Peyer's patch (tissue), 4 donors: ENCODE data around the gene AUTS2. TPM values are rescaled to one million over a fixed set of nuclear protein-coding genes. Genes with fewer than 3 reads are reported as not detected.
A peak's percentile ranks its signal among the peaks of the same experiment; 100 is the strongest.

ENCODE experiments used
- DNase-seq, 3 donors: peaks; one replicate each; pipeline ENCODE4 v3.0.0-alpha.2; 2017 to 2019
- H3K27ac ChIP-seq, 4 donors: fragments of 200-600 bp; sonication (generic); one replicate each; pipeline ENCODE4 v1.5.1; 2016 to 2019
- H3K27me3 ChIP-seq, 2 donors: fragments of 200-600 bp; sonication (generic); one replicate each; pipeline ENCODE4 v1.5.1; 2019
- H3K36me3 ChIP-seq, 3 donors: fragments of 200-600 bp; sonication (generic); one replicate each; pipeline ENCODE4 v1.5.1; 2016 to 2019
- H3K4me1 ChIP-seq, 4 donors: fragments of 200-600 bp; sonication (generic); one replicate each; pipeline ENCODE4 v1.5.1; 2016 to 2019
- H3K4me3 ChIP-seq, 4 donors: fragments of 200-600 bp; sonication (generic); 1 replicate in 3 of 4; 2 replicates in 1 of 4; pipeline ENCODE4 v1.5.1; 2016 to 2019; ENCODE audit warnings: mild to moderate bottlenecking in 1 of 4
- H3K9me3 ChIP-seq, 4 donors: fragments of 200-600 bp; sonication (generic); one replicate each; pipeline ENCODE4 v1.5.1; 2016 to 2019; ENCODE audit warnings: mild to moderate bottlenecking in 1 of 4
- POLR2A ChIP-seq, 2 donors: fragments of 450-650 bp; IDR thresholded peaks; one replicate each; pipeline ENCODE4 v1.5.1; 2017; ENCODE audit warnings: antibody characterized with exemption in 2 of 2, mild to moderate bottlenecking in 2 of 2, moderate library complexity in 2 of 2
- total RNA-seq, 4 donors: library from RNA; depleted of rRNA; stranded (reverse); fragments of >200 nt; gene quantifications; one replicate each; pipeline ENCODE4 v1.1.0, GENCODE V29; 2016
- TF ChIP-seq, protein P1 (sequence below), 6 experiments: fragments of 450-650 bp in 4 of 6; fragments of 200-600 bp in 2 of 6; sonication (generic) in 1 of 6; IDR thresholded peaks; one replicate each; pipeline ENCODE4 v1.5.1; 2017 to 2019; ENCODE audit warnings: antibody characterized with exemption in 6 of 6, mild to moderate bottlenecking in 3 of 6, moderate library complexity in 1 of 6

Gene AUTS2
- total RNA-seq, 4 donors from 2014 or later: 55.9 to 90.0 (median 72.6) TPM

DNA sequence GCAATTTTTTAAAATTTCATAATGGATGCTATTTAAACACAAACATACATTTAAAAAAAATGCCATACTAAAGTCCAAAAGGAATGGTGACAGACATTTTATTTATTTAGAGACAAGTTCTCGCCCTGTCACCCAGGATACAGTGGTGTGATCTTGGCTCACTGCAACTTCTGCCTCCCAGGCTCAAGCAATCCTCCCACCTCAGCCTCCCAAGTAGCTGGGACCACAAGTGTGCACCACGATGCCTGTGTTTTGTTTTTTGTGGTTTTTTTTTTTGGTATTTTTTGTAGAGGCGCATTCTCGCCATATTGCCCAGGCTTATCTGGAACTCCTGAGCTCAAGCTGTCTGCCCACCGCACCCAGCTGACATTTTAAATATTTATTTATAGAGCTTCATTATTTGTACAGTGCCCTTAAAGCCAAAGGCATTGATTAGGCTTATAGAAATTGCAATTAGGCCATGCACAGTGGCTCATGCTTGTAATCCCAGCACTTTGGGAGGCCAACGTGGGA is 703.5 kb downstream of the AUTS2 start:
- Histone ChIP-seq H3K36me3 (no peaks in the 10 kb centered on the region), H3K4me1 (no peaks in the 10 kb centered on the region), H3K9me3 (no peaks in the 10 kb centered on the region), H3K27me3 (no peaks in the 10 kb centered on the region), H3K27ac (no peak overlapping the region), H3K4me3 (no peak overlapping the region)
- DNase-seq: no peak
- TF ChIP-seq, protein P1, sequence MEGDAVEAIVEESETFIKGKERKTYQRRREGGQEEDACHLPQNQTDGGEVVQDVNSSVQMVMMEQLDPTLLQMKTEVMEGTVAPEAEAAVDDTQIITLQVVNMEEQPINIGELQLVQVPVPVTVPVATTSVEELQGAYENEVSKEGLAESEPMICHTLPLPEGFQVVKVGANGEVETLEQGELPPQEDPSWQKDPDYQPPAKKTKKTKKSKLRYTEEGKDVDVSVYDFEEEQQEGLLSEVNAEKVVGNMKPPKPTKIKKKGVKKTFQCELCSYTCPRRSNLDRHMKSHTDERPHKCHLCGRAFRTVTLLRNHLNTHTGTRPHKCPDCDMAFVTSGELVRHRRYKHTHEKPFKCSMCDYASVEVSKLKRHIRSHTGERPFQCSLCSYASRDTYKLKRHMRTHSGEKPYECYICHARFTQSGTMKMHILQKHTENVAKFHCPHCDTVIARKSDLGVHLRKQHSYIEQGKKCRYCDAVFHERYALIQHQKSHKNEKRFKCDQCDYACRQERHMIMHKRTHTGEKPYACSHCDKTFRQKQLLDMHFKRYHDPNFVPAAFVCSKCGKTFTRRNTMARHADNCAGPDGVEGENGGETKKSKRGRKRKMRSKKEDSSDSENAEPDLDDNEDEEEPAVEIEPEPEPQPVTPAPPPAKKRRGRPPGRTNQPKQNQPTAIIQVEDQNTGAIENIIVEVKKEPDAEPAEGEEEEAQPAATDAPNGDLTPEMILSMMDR (IDR thresholded peaks at IDR 0.05): no peak
- TF ChIP-seq POLR2A (IDR thresholded peaks at IDR 0.05): no peak

DNA sequence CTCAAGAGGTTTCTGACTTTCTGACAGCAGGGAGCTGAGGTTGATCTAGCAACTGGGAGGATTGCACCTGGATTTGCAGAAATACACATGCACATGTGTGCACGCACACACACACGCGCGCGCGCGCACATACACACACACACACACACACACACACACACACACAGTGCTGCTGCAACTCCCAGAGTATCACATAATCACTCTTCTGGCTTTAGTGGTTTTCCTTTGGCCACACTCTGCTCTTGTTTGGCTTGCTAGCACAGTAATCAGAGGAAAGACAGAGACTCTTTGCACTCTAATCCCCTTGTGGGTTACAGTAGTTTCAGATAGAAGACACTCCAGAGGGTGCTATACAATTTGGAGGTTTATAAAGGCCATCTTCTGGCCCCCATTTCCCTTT is 705.0 kb downstream of the AUTS2 start:
- H3K9me3 ChIP-seq: no peaks in the 10 kb centered on the region
- no peaks in the 10 kb centered on the region for H3K27me3 ChIP-seq
- no peak overlapping the region for H3K4me3 ChIP-seq
- H3K4me1 ChIP-seq: no peaks in the 10 kb centered on the region
- no peak overlapping the region for H3K27ac ChIP-seq
- DNase-seq: no peak
- H3K36me3 ChIP-seq: no peaks in the 10 kb centered on the region
- TF ChIP-seq POLR2A (IDR thresholded peaks at IDR 0.05): no peak
- TF ChIP-seq, protein P1 (IDR thresholded peaks at IDR 0.05): no peak

DNA sequence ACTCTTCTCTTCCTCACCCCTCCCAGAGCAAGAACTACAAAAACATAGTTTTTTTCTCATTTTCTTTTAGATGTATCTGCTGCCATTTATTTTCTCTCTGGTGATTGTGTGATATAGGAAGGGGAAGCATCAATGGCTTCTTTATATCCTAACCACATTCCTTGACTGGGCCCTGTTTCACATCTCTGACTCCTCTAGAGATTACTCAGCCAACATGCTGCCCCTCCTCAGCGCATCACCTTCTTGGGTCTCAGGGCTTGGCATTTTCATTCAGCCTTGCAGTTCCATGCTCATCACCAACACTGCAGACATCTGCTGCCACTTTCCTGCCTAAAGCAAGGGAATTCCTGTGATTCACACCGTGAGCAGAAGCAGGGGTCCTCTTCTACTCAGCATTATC is 705.5 kb downstream of the AUTS2 start:
- TF ChIP-seq, protein P1 (IDR thresholded peaks at IDR 0.05): no peak
- TF ChIP-seq POLR2A (IDR thresholded peaks at IDR 0.05): no peak
- DNase-seq: no peak

GRCh38 chr7:70306173-70306572 is 707.9 kb downstream of the AUTS2 start:
- H3K27me3 ChIP-seq: no peaks in the 10 kb centered on the region
- no peak for DNase-seq
- no peaks in the 10 kb centered on the region for H3K4me1 ChIP-seq
- no peaks in the 10 kb centered on the region for H3K9me3 ChIP-seq
- TF ChIP-seq, protein P1 (IDR thresholded peaks at IDR 0.05): no peak
- no peak for TF ChIP-seq POLR2A (IDR thresholded peaks at IDR 0.05)
- no peak overlapping the region for H3K4me3 ChIP-seq
- H3K27ac ChIP-seq: no peak overlapping the region
- H3K36me3 ChIP-seq: no peaks in the 10 kb centered on the region

More for the DNA sequence above, 705.5 kb downstream of the AUTS2 start:
- Histone ChIP-seq H3K27ac (no peak overlapping the region), H3K27me3 (no peaks in the 10 kb centered on the region), H3K4me1 (no peaks in the 10 kb centered on the region), H3K4me3 (no peak overlapping the region), H3K9me3 (no peaks in the 10 kb centered on the region), H3K36me3 (no peaks in the 10 kb centered on the region)

DNA sequence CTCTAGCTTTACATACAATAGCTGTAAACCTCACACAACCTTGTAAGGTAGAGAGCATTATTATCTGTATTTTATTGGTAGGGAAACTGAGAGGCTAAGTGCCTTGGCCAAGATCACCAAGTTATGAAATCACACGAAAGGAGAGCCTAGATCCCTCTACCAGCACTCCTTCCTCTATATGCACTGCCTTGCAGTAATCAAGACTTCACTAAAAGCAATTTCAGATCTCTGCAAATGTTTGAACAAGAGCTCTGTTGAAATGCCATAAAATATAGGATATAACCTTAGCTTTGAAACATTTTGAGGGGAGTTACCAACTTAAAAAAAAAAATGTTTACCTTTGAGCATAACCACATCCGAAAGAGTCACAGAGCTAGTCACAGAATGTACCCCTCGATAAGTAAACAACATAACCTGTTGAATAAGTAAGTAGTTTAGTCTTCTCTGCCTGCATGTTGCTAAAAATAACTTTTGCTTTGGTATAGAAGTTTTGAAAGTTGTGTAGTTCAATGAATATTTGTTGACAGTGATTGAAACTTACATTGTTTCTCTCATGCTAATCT is 709.4 kb downstream of the AUTS2 start:
- no peak for DNase-seq
- Histone ChIP-seq H3K27me3 (no peaks in the 10 kb centered on the region), H3K36me3 (no peaks in the 10 kb centered on the region), H3K4me3 (no peak overlapping the region), H3K4me1 (no peaks in the 10 kb centered on the region), H3K27ac (peak overlapping the region in 1 of 4 donors; percentile 46), H3K9me3 (no peaks in the 10 kb centered on the region)
- no peak for TF ChIP-seq POLR2A (IDR thresholded peaks at IDR 0.05)
- TF ChIP-seq, protein P1 (IDR thresholded peaks at IDR 0.05): no peak
